Measurements from ENCODE around the gene AGBL3.

The AGBL3 gene

GRCh38 chr7:135128931-135129330 is 142.6 kb downstream of the AGBL3 start:
- Mint-ChIP-seq H3K4me1 (no peaks in the 10 kb centered on the region), H3K4me3 (no peak overlapping the region), H3K36me3 (ENCODE audit: low read depth) (peaks cover 16% of the 10 kb centered on the region), H3K9me3 (peaks cover 24% of the 10 kb centered on the region), H3K27me3 (ENCODE audit: low read depth, poor library complexity) (no peaks in the 10 kb centered on the region), H3K27ac (no peak overlapping the region)
- no peak for TF ChIP-seq CTCF (IDR thresholded peaks at IDR 0.05)
- no peak for DNase-seq

- H3K27ac Mint-ChIP-seq = no peak overlapping the region
- no peak overlapping the region for H3K4me3 Mint-ChIP-seq
- TF ChIP-seq CTCF (IDR thresholded peaks at IDR 0.05) = no peak
- H3K36me3 Mint-ChIP-seq (ENCODE audit: low read depth) = peaks cover 16% of the 10 kb centered on the region
- no peak for DNase-seq
- H3K27me3 Mint-ChIP-seq (ENCODE audit: low read depth, poor library complexity) = no peaks in the 10 kb centered on the region
- H3K4me1 Mint-ChIP-seq = peaks cover 4% of the 10 kb centered on the region
- peaks cover 24% of the 10 kb centered on the region for H3K9me3 Mint-ChIP-seq
These were observed 143.3 kb downstream of the AGBL3 start for GRCh38 chr7:135129579-135129978.

GRCh38 chr7:135143885-135144668 is 157.8 kb downstream of the AGBL3 start:
- H3K27ac Mint-ChIP-seq = no peak overlapping the region

GRCh38 chr7:135147341-135147898 is 161.1 kb downstream of the AGBL3 start:
- DNase-seq = no peak
- H3K36me3 Mint-ChIP-seq (ENCODE audit: low read depth) = peaks cover 5% of the 10 kb centered on the region
- TF ChIP-seq CTCF (IDR thresholded peaks at IDR 0.05) = no peak
- H3K4me3 Mint-ChIP-seq = no peak overlapping the region
- H3K27ac Mint-ChIP-seq = peak overlapping the region; percentile 27
- H3K9me3 Mint-ChIP-seq = no peaks in the 10 kb centered on the region
- H3K4me1 Mint-ChIP-seq = peaks cover 32% of the 10 kb centered on the region
- H3K27me3 Mint-ChIP-seq (ENCODE audit: low read depth, poor library complexity) = no peaks in the 10 kb centered on the region

More at GRCh38 chr7:135143885-135144668, 157.8 kb downstream of the AGBL3 start:
- H3K9me3 Mint-ChIP-seq = peaks cover 22% of the 10 kb centered on the region
- H3K27me3 Mint-ChIP-seq (ENCODE audit: low read depth, poor library complexity) = peaks cover 4% of the 10 kb centered on the region
- H3K36me3 Mint-ChIP-seq (ENCODE audit: low read depth) = peaks cover 3% of the 10 kb centered on the region
- peaks cover 28% of the 10 kb centered on the region for H3K4me1 Mint-ChIP-seq
- no peak for TF ChIP-seq CTCF (IDR thresholded peaks at IDR 0.05)
- H3K4me3 Mint-ChIP-seq = no peak overlapping the region
- DNase-seq = no peak

- peaks cover 31% of the 10 kb centered on the region for H3K4me1 Mint-ChIP-seq
- no peaks in the 10 kb centered on the region for H3K27me3 Mint-ChIP-seq (ENCODE audit: low read depth, poor library complexity)
- no peak for DNase-seq
- H3K4me3 Mint-ChIP-seq = no peak within 1 kb of the TSS
- no peak for TF ChIP-seq CTCF (IDR thresholded peaks at IDR 0.05)
- H3K27ac Mint-ChIP-seq = peak within 1 kb of the TSS; percentile 49
- H3K9me3 Mint-ChIP-seq = peaks cover 7% of the 10 kb centered on the region
- peaks cover 10% of the 10 kb centered on the region for H3K36me3 Mint-ChIP-seq (ENCODE audit: low read depth)
These were observed 161.8 kb downstream of the AGBL3 start, which contains the start of gene TMEM140 for GRCh38 chr7:135147899-135148721. Gene TMEM140 (plus strand): TSS chr7:135148072. CDS start chr7:135164442, 16,370 bp downstream.

All from nephron progenitor cell (in vitro differentiated cells).